GM12873 (cell line): ENCODE measurements around the gene FAM163B.

Experiments used
- CTCF ChIP-seq: IDR thresholded peaks from 2 replicates; pipeline ENCODE4 v1.5.1; 2012; ENCODE audit warnings: low read depth, mild to moderate bottlenecking, moderate library complexity, low read length, control low read depth; ENCODE audit not compliant: insufficient read depth; ENCODE audit errors: missing control alignments

FAM163B gene

GRCh38 chr9:133569121-133569785, 39.9 kb downstream of the FAM163B start:
- no peak for TF ChIP-seq CTCF

- TF ChIP-seq CTCF: no peak
Measured at GRCh38 chr9:133568186-133568585, 41.0 kb downstream of the FAM163B start.

- no peak for TF ChIP-seq CTCF
Measured at GRCh38 chr9:133566817-133567216, 42.4 kb downstream of the FAM163B start.

DNA sequence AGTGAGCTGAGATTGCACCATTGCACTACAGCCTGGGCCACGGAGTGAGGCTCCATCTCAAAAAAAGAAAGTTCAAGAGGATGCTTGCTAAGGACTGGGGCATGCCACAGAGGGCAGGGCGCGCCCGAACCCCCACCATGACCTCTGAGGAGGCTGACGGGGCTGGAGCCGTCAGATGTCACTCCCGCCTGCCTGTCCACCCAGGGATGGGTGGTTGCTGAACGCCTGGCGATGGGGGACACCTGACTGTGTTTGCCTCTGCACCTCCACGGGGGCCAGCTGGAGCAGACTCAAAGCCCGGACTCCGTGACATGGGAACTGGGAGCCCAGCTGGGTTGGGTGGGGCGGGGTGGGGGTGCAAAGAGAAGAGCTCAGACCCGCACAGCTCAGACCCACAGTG, 42.8 kb downstream of the FAM163B start:
- TF ChIP-seq CTCF: no peak

DNA sequence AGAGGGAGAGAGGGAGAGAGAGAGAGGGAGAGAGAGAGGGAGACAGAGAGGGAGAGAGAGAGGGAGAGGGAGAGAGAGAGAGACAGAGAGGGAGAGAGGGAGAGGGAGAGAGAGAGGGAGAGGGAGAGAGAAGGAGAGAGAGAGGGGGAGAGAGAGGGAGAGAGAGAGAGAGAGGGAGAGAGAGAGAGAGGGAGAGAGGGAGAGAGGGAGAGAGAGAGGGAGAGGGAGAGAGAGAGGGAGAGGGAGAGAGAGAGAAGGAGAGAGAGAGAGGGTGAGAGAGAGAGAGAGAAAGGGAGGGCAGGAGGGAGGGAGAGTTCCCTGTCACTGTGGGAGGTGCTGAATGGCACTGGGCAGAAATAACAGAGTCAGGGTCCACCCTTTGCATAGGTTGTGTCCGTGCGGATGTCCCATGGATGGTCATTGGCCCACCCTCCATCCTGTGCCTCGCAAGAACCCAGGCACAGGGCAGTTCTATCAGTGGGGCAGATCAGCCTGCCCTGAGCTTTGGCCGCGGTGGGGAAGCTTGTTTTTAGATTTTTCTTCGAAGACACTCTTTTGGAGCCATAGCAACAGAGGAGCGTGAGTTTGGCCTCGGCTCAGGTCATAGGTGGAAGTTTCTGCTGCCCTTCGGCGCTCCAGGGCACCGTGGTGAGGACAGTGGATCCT, 44.6 kb downstream of the FAM163B start:
- TF ChIP-seq CTCF: no peak

- TF ChIP-seq CTCF: no peak
Measured at GRCh38 chr9:133563291-133563796, 45.8 kb downstream of the FAM163B start.

DNA sequence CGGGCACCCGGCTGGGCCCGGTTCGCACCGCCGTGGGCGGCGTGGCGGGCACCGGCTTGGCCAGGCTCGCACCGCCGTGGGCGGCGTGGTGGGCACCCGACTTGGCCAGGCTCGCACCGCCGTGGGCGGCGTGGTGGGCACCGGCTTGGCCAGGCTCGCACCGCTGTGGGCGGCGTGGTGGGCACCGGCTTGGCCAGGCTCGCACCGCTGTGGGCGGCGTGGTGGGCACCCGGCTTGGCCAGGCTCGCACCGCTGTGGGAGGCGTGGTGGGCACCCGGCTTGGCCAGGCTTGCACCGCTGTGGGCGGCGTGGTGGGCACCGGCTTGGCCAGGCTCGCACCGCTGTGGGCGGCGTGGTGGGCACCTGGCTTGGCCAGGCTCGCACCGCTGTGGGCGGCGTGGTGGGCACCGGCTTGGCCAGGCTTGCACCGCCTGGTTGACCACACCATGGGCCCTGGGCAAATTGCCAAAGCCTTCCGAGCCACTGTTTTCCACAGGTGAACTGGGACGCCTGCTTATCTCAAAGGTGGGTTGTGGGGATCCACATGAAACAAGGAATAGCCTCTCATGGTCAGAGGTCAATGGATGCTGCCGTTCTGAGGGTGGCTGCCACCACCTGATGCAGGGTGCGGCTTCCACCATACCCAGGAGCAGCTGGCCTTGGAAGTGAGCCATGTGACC, 46.4 kb downstream of the FAM163B start:
- no peak for TF ChIP-seq CTCF
